ENCODE measurements around the gene SLC2A2.

DNA sequence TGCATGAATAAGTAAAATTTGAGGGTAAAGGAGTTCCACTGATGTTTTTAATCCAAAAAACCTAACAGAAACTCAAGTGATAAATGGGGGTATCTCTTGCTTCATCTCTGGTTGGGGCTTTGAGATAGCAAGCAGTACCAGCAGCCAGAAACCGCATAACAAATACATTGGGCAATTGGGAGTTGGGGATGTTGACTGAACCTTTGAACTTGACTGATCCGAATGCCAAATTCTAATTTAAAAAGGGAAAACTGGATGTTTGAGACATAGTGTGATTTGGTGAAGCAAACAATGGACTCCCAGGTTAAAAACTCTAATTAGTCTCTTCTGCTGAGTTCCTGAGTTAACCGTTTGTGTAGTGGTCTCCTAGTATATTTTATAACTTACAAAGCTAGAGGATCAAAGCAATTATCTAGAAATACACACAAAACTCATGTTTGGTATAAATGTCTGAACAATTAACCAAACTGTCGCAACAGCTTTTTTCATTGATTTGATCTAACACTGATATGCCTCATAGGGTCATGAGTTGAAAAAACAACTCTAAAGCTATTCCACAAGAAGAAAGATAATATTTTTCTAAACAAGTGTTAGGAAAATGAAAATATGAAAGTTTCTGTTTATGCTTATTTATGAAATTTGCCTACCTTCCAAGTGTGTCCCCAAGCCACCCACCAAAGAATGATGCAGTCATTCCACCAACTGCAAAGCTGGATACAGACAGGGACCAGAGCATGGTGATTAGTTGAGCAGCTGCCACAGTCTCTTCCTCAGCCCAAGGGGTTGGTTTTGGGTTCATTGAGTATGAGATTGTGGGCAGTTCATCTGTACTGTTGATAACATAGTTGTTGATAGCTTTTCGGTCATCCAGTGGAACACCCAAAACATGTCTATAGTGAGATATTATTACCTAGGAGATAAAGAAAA is 12.4 kb downstream of the SLC2A2 start:
- TF ChIP-seq CTCF (IDR thresholded peaks at IDR 0.05) (no peak), ATF2 (CRISPR knock-in tag; IDR thresholded peaks at IDR 0.05; ENCODE audit: borderline replicate concordance, low read depth) (no peak), GRHL2 (CRISPR knock-in tag; IDR thresholded peaks at IDR 0.05; ENCODE audit: insufficient replicate concordance, severe bottlenecking) (no peak), SMAD4 (CRISPR knock-in tag; IDR thresholded peaks at IDR 0.05) (no peak), ZNF232 (CRISPR knock-in tag; IDR thresholded peaks at IDR 0.05) (no peak), JUN (CRISPR knock-in tag; IDR thresholded peaks at IDR 0.05) (no peak), SP1 (CRISPR knock-in tag; conservative IDR thresholded peaks at IDR 0.05) (no peak), ZNF317 (CRISPR knock-in tag; IDR thresholded peaks at IDR 0.05; ENCODE audit: borderline replicate concordance, low read depth) (no peak)
- TF ChIP-seq, protein P1, sequence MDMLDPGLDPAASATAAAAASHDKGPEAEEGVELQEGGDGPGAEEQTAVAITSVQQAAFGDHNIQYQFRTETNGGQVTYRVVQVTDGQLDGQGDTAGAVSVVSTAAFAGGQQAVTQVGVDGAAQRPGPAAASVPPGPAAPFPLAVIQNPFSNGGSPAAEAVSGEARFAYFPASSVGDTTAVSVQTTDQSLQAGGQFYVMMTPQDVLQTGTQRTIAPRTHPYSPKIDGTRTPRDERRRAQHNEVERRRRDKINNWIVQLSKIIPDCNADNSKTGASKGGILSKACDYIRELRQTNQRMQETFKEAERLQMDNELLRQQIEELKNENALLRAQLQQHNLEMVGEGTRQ (CRISPR knock-in tag; IDR thresholded peaks at IDR 0.05): no peak
- TF ChIP-seq, protein P2, sequence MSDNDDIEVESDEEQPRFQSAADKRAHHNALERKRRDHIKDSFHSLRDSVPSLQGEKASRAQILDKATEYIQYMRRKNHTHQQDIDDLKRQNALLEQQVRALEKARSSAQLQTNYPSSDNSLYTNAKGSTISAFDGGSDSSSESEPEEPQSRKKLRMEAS (CRISPR knock-in tag; IDR thresholded peaks at IDR 0.05): no peak
- TF ChIP-seq, protein P3, sequence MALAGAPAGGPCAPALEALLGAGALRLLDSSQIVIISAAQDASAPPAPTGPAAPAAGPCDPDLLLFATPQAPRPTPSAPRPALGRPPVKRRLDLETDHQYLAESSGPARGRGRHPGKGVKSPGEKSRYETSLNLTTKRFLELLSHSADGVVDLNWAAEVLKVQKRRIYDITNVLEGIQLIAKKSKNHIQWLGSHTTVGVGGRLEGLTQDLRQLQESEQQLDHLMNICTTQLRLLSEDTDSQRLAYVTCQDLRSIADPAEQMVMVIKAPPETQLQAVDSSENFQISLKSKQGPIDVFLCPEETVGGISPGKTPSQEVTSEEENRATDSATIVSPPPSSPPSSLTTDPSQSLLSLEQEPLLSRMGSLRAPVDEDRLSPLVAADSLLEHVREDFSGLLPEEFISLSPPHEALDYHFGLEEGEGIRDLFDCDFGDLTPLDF (CRISPR knock-in tag; IDR thresholded peaks at IDR 0.05): no peak
